ENCODE measurements around the gene C1orf141.
"Not testable (repeated sequence)": the region's sequence is repeated elsewhere in the genome, so short reads cannot be mapped to it uniquely, and the experiment has no call there.

C1orf141 gene

DNA sequence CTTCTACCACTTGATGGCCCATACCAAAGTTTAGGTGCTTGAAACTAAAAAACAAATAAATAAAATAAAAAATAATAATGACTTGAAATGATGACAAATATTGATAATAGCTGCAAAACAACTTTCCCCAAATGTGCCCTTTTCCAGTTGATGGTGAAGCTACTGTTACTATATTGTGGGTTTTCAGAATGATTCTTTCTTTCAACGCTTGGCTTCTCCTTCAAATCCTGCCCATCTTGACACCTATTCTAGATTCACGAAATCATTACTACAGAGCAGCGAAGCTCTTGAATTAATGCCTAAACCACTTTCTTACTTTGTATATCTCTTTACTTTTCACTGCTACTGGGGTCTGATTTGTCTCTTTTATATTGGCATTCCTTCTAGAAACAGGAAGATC, 9.2 kb upstream of the C1orf141 start:
- Histone ChIP-seq H3K4me2 (no peak overlapping the region), H3K4me3 (IDR thresholded peaks at IDR 0.05; ENCODE audit: insufficient read depth, low read depth, low read length) (no peak overlapping the region), H3K36me3 (ENCODE audit: insufficient read depth) (no peaks in the 10 kb centered on the region), H3K27me3 (ENCODE audit: insufficient read depth, low read depth) (no peaks in the 10 kb centered on the region), H3K79me2 (ENCODE audit: insufficient read depth, low read depth) (no peaks in the 10 kb centered on the region), H2AFZ (ENCODE audit: low read depth) (no peak overlapping the region), H3K4me1 (ENCODE audit: low read depth, poor library complexity, severe bottlenecking) (peaks cover 6% of the 10 kb centered on the region), H3K27ac (no peak overlapping the region), H3K9ac (no peak overlapping the region), H4K20me1 (ENCODE audit: insufficient read depth) (no peaks in the 10 kb centered on the region)
- TF ChIP-seq CTCF (conservative IDR thresholded peaks at IDR 0.05; ENCODE audit: low read depth, low read length) = no peak

GRCh38 chr1:67142931-67143330, 8.2 kb upstream of the C1orf141 start:
- no peak for TF ChIP-seq CTCF (conservative IDR thresholded peaks at IDR 0.05; ENCODE audit: low read depth, low read length)
- Histone ChIP-seq H3K4me1 (ENCODE audit: low read depth, poor library complexity, severe bottlenecking) (peaks cover 5% of the 10 kb centered on the region), H3K36me3 (ENCODE audit: insufficient read depth) (no peaks in the 10 kb centered on the region), H3K27ac (no peak overlapping the region), H3K4me3 (IDR thresholded peaks at IDR 0.05; ENCODE audit: insufficient read depth, low read depth, low read length) (no peak overlapping the region), H3K79me2 (ENCODE audit: insufficient read depth, low read depth) (no peaks in the 10 kb centered on the region), H3K9ac (no peak overlapping the region), H4K20me1 (ENCODE audit: insufficient read depth) (no peaks in the 10 kb centered on the region), H2AFZ (ENCODE audit: low read depth) (no peak overlapping the region), H3K4me2 (no peak overlapping the region), H3K27me3 (ENCODE audit: insufficient read depth, low read depth) (no peaks in the 10 kb centered on the region)

DNA sequence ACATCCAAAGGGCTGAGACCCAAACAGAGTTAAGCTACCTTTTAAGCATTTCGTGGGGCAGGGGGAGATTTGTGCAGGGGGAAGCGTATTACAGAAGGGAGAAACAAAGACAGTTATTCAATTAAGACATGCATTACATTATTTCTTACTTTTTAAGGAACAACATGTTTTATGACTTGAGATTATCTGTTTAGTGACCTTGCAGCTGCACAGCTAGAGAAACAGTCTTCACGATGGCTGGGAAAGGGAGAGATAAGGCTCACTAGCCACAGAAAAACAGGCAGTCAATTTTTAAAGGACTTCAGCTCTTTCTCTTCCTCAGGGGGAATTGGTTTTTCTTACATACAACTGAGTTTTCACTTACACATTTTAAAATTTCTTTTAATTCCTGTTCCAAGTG, 7.1 kb upstream of the C1orf141 start:
- not testable (repeated sequence) for H3K27me3 ChIP-seq (ENCODE audit: insufficient read depth, low read depth); H3K4me1 ChIP-seq (ENCODE audit: low read depth, poor library complexity, severe bottlenecking); H3K36me3 ChIP-seq (ENCODE audit: insufficient read depth); H4K20me1 ChIP-seq (ENCODE audit: insufficient read depth); H3K79me2 ChIP-seq (ENCODE audit: insufficient read depth, low read depth); H3K4me3 ChIP-seq (IDR thresholded peaks at IDR 0.05; ENCODE audit: insufficient read depth, low read depth, low read length); H3K27ac ChIP-seq; H2AFZ ChIP-seq (ENCODE audit: low read depth); H3K9ac ChIP-seq; H3K4me2 ChIP-seq

- H3K27me3 ChIP-seq (ENCODE audit: insufficient read depth, low read depth) = no peaks in the 10 kb centered on the region
- H3K4me1 ChIP-seq (ENCODE audit: low read depth, poor library complexity, severe bottlenecking) = peaks cover 1% of the 10 kb centered on the region
- no peaks in the 10 kb centered on the region for H3K36me3 ChIP-seq (ENCODE audit: insufficient read depth)
- H3K9ac ChIP-seq = no peak overlapping the region
- H3K4me2 ChIP-seq = no peak overlapping the region
- no peak overlapping the region for H2AFZ ChIP-seq (ENCODE audit: low read depth)
- no peak overlapping the region for H3K4me3 ChIP-seq (IDR thresholded peaks at IDR 0.05; ENCODE audit: insufficient read depth, low read depth, low read length)
- no peaks in the 10 kb centered on the region for H4K20me1 ChIP-seq (ENCODE audit: insufficient read depth)
- no peaks in the 10 kb centered on the region for H3K79me2 ChIP-seq (ENCODE audit: insufficient read depth, low read depth)
- no peak for TF ChIP-seq CTCF (conservative IDR thresholded peaks at IDR 0.05; ENCODE audit: low read depth, low read length)
- H3K27ac ChIP-seq = no peak overlapping the region
Observed at GRCh38 chr1:67140460-67140859, 5.7 kb upstream of the C1orf141 start.

- no peak overlapping the region for H3K27ac ChIP-seq
- H4K20me1 ChIP-seq (ENCODE audit: insufficient read depth) = no peaks in the 10 kb centered on the region
- H3K27me3 ChIP-seq (ENCODE audit: insufficient read depth, low read depth) = no peaks in the 10 kb centered on the region
- H3K4me2 ChIP-seq = no peak overlapping the region
- H3K36me3 ChIP-seq (ENCODE audit: insufficient read depth) = no peaks in the 10 kb centered on the region
- H3K79me2 ChIP-seq (ENCODE audit: insufficient read depth, low read depth) = no peaks in the 10 kb centered on the region
- no peak for TF ChIP-seq CTCF (conservative IDR thresholded peaks at IDR 0.05; ENCODE audit: low read depth, low read length)
- no peaks in the 10 kb centered on the region for H3K4me1 ChIP-seq (ENCODE audit: low read depth, poor library complexity, severe bottlenecking)
- H3K9ac ChIP-seq = no peak overlapping the region
- no peak overlapping the region for H3K4me3 ChIP-seq (IDR thresholded peaks at IDR 0.05; ENCODE audit: insufficient read depth, low read depth, low read length)
- no peak overlapping the region for H2AFZ ChIP-seq (ENCODE audit: low read depth)
Observed at GRCh38 chr1:67138813-67139499, 4.2 kb upstream of the C1orf141 start.

Measured in KMS-11 (cell line).